ENCODE data around the gene ENOX1. TPM values are rescaled to one million over a fixed set of nuclear protein-coding genes. Genes with fewer than 3 reads are reported as not detected.

ENOX1 gene
- total and polyA plus RNA-seq, 2 of the 13 experiments (the other 11 are each of a cell fraction or from before 2014, with no cell fraction given), result not detected

DNA sequence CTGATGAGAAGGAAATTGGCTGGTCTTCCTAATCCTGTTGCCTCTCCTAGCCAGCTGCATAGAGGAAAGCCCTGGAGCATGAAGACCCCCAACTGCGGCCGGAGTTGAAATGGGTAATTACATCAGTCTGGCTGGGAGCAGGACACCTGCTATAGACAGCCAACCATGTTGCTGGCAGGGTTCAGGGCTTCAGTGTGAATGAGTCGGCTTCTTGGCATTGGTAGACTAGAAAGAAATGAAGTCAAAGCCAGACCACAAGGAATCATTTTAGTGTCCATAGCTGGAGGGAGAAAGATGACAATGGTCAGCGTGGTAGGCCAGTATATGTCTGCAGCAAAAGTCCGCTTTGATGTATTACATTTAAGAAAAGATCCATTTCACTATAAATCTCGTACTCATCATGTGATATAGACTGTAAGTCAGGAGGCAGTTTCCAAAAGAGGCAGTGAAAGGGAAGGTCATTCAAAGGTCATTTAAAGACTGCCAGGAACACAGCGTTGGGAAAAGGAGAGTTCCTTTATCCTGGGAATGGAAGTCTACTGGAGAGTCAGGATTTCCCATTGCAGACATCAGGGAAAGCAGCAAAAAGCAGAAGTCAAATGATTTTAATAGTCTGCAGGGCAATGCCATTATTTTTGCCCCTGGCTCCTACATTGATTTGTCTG, 500.7 kb downstream of the ENOX1 start:
- no peaks in the 10 kb centered on the region for H3K4me1 ChIP-seq (ENCODE audit: insufficient read depth, low read length)
- H3K9me3 ChIP-seq (ENCODE audit: low read length), result no peaks in the 10 kb centered on the region
- ChIA-PET CTCF (ENCODE audit: low intra/inter-chr PET ratio, low total read pairs) (no interaction called here), POLR2A (no interaction called here)
- ATAC-seq (no peak), DNase-seq (ENCODE audit: low spot score) (no peak), FAIRE-seq (no peak)
- H3K27ac ChIP-seq (ENCODE audit: extremely low read length, insufficient read depth, low read length), result no peak overlapping the region
- H2AFZ ChIP-seq (ENCODE audit: low read length), result no peak overlapping the region
- H3K4me3 ChIP-seq (replicated peaks in 1 of 3; ENCODE audit: insufficient read depth in 1 of 3, low read depth in 2 of 3, low read length in 3 of 3), result no peak overlapping the region
- H4K20me1 ChIP-seq (ENCODE audit: insufficient read depth, low read length), result no peaks in the 10 kb centered on the region
- BruUV-seq (replicated peaks), result no TSS peak
- intact Hi-C loops (cut with micrococcal nuclease; ENCODE audit: unreplicated experiment), result no loop called here
- WGBS (ENCODE audit: low lambda C conversion rate), result 42% methylated on average over 7 of the region's 7 CpGs
- H3K27me3 ChIP-seq (ENCODE audit: control insufficient read depth in 1 of 2, insufficient read depth in 2 of 2, low read length in 2 of 2), result no peaks in the 10 kb centered on the region; a peak in 1 of 5 replicates
- H3K36me3 ChIP-seq (replicated peaks in 1 of 2; ENCODE audit: control insufficient read depth in 1 of 2, insufficient read depth in 2 of 2, low read length in 2 of 2), result no peaks in the 10 kb centered on the region
- H3K9ac ChIP-seq (ENCODE audit: insufficient read depth, low read depth, low read length), result no peak overlapping the region
- TF ChIP-seq RARA (CRISPR knock-in tag; IDR thresholded peaks at IDR 0.05) (no peak), TCF7L2 (IDR thresholded peaks at IDR 0.05; ENCODE audit: low read depth, low read length) (no peak), TBP (CRISPR knock-in tag; IDR thresholded peaks at IDR 0.05) (no peak), EHMT2 (IDR thresholded peaks at IDR 0.05; ENCODE audit: borderline replicate concordance, low read depth, low read length) (no peak), NAIF1 (CRISPR knock-in tag; IDR thresholded peaks at IDR 0.05; ENCODE audit: borderline replicate concordance) (no peak)
- TF ChIP-seq, protein P1, sequence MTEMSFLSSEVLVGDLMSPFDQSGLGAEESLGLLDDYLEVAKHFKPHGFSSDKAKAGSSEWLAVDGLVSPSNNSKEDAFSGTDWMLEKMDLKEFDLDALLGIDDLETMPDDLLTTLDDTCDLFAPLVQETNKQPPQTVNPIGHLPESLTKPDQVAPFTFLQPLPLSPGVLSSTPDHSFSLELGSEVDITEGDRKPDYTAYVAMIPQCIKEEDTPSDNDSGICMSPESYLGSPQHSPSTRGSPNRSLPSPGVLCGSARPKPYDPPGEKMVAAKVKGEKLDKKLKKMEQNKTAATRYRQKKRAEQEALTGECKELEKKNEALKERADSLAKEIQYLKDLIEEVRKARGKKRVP (CRISPR knock-in tag; IDR thresholded peaks at IDR 0.05), result no peak
- in situ Hi-C loops (cut with HindIII; ENCODE audit: extremely low pct_ligation_motif_present, low pct_unique_long_range_greater_than_20kb), result no loop called here
- H3K4me2 ChIP-seq (ENCODE audit: low read depth, low read length), result no peak overlapping the region
- H3K79me2 ChIP-seq (ENCODE audit: insufficient read depth, low read length), result no peaks in the 10 kb centered on the region

DNA sequence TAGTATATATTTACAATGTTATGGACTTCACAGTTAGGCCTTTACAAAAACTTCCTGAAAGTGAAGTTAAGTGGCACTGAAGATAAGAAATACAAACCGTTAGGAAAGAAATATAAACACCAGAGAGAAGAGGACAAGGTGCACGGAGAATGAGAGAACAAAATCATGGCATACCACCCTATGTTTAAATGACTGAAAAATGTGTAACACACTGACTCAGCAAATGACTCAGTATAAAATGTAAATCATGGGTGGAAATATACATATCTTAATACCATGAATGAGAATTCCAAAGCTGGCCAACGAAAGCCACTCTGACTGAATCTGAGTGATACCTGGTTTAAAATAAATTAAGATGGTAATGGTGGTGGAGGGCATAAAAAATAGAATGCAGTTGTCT, 502.6 kb downstream of the ENOX1 start:
- no peak for ATAC-seq
- DNase-seq (ENCODE audit: low spot score), result no peak
- 6% methylated on average over 3 of the region's 3 CpGs for WGBS (ENCODE audit: low lambda C conversion rate)
- ChIA-PET POLR2A (no interaction called here), CTCF (ENCODE audit: low intra/inter-chr PET ratio, low total read pairs) (no interaction called here)
- Histone ChIP-seq H3K9me3 (ENCODE audit: low read length) (no peaks in the 10 kb centered on the region), H3K4me3 (replicated peaks in 1 of 3; ENCODE audit: insufficient read depth in 1 of 3, low read depth in 2 of 3, low read length in 3 of 3) (no peak overlapping the region), H4K20me1 (ENCODE audit: insufficient read depth, low read length) (no peaks in the 10 kb centered on the region), H3K79me2 (ENCODE audit: insufficient read depth, low read length) (no peaks in the 10 kb centered on the region), H3K4me1 (ENCODE audit: insufficient read depth, low read length) (no peaks in the 10 kb centered on the region), H3K27ac (ENCODE audit: extremely low read length, insufficient read depth, low read length) (no peak overlapping the region), H3K27me3 (ENCODE audit: control insufficient read depth in 1 of 2, insufficient read depth in 2 of 2, low read length in 2 of 2) (no peaks in the 10 kb centered on the region; a peak in 1 of 5 replicates), H2AFZ (ENCODE audit: low read length) (no peak overlapping the region), H3K9ac (ENCODE audit: insufficient read depth, low read depth, low read length) (no peak overlapping the region), H3K36me3 (replicated peaks in 1 of 2; ENCODE audit: control insufficient read depth in 1 of 2, insufficient read depth in 2 of 2, low read length in 2 of 2) (no peaks in the 10 kb centered on the region), H3K4me2 (ENCODE audit: low read depth, low read length) (no peak overlapping the region)
- TF ChIP-seq ZNF329 (CRISPR knock-in tag; IDR thresholded peaks at IDR 0.05; ENCODE audit: low read depth) (no peak), IKZF1 (IDR thresholded peaks at IDR 0.05) (no peak), RAD21 (CRISPR knock-in tag; IDR thresholded peaks at IDR 0.05) (no peak), ZBTB42 (CRISPR knock-in tag; IDR thresholded peaks at IDR 0.05) (no peak), ZNF235 (CRISPR knock-in tag; IDR thresholded peaks at IDR 0.05; ENCODE audit: borderline replicate concordance) (no peak), MAFK (conservative IDR thresholded peaks at IDR 0.05 in 1 of 2, IDR thresholded peaks at IDR 0.05 in 1 of 2; ENCODE audit: low read length in 2 of 2) (peak in 1 of 2 experiments; percentile 48; a peak in 2 of 4 replicates)
- no TSS peak for BruUV-seq (replicated peaks)
- in situ Hi-C loops (cut with HindIII; ENCODE audit: extremely low pct_ligation_motif_present, low pct_unique_long_range_greater_than_20kb), result no loop called here
- FAIRE-seq, result no peak
- intact Hi-C loops (cut with micrococcal nuclease; ENCODE audit: unreplicated experiment), result no loop called here

Data from HepG2 (cell line).